SK-N-SH (cell line): ENCODE data around the gene NRTN.

Experiments
- CTCF ChIP-seq: fragments of 200-600 bp; sonication (generic); IDR thresholded peaks from 2 replicates; pipeline ENCODE4 v1.6.1; 2017; ENCODE audit warnings: antibody characterized with exemption, mild to moderate bottlenecking, moderate library complexity
- ELF1 ChIP-seq: IDR thresholded peaks from 2 replicates; pipeline ENCODE4 v1.4.0; 2012
- EP300 ChIP-seq, 2 experiments: IDR thresholded peaks; 2 replicates each; pipeline versions ENCODE4 v1.4.0 to v1.6.1; 2012; ENCODE audit warnings: borderline replicate concordance in 1 of 2, low read depth in 1 of 2, low read length in 1 of 2
- GATA2 ChIP-seq: sonication (generic); formaldehyde crosslinking; IDR thresholded peaks from 2 replicates; pipeline ENCODE4 v1.5.0; 2020; ENCODE audit warnings: mild to moderate bottlenecking, missing genetic modification reagents
- NFIC ChIP-seq: IDR thresholded peaks from 2 replicates; pipeline ENCODE4 v1.4.0; 2012; ENCODE audit warnings: borderline replicate concordance
- POLR2AphosphoS5 ChIP-seq: IDR thresholded peaks from 2 replicates; pipeline ENCODE4 v1.6.1; 2012; ENCODE audit warnings: low read depth, low read length
- REST ChIP-seq: IDR thresholded peaks from 2 replicates; pipeline ENCODE4 v1.6.1; 2012; ENCODE audit warnings: mild to moderate bottlenecking, low read depth, low read length, moderate library complexity
- RXRA ChIP-seq: IDR thresholded peaks from 2 replicates; pipeline ENCODE4 v1.4.0; 2012; ENCODE audit warnings: low read depth, mild to moderate bottlenecking, borderline replicate concordance
- SMC3 ChIP-seq: IDR thresholded peaks from 2 replicates; pipeline ENCODE4 v1.6.1; 2012; ENCODE audit warnings: low read depth, low read length, improper control_type of control experiment

- TF ChIP-seq SMC3 (no peak), CTCF (no peak), POLR2AphosphoS5 (no peak), ELF1 (no peak), GATA2 (CRISPR knock-in tag) (no peak), RXRA (no peak), NFIC (no peak), REST (no peak), EP300 (IDR thresholded peaks at IDR 0.05; ENCODE audit: borderline replicate concordance in 1 of 2, low read depth in 1 of 2, low read length in 1 of 2) (no peak)
Measured at GRCh38 chr19:5814852-5815246, 10.0 kb downstream of the NRTN start.
